C4-2B (cell line): ENCODE measurements around the gene RBM42.

Source experiments
- CTCF ChIP-seq: fragments of 450-650 bp; conservative IDR thresholded peaks from 2 replicates; pipeline ENCODE4 v1.5.1; 2017; ENCODE audit warnings: mild to moderate bottlenecking
- ZFX ChIP-seq: fragments of 450-650 bp; IDR thresholded peaks from 2 replicates; pipeline ENCODE4 v1.6.1; 2017

DNA sequence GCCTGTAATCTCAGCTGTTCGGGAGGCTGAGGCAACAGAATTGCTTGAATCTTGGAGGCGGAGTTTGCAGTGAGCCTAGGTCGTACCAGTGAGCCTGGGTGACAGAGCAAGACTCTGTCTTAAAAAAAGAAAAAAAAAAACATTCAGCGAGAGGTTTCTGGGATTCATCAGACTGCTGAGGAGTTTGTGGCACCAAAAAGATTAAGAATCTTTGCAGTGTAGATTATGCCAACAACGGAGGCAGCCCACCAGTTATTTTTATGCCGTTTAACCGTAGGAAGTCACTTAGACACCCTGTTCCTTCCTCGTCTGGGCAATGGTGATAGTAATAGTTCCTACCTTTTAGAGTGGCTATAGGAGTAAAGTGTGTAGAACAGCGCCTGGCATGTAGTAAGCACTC is 21.7 kb downstream of the RBM42 start:
- TF ChIP-seq CTCF (no peak), ZFX (no peak)
